SK-N-SH treated with all-trans-retinoic acid at 6 μM for 48 hours (cell line): ENCODE results near the gene DGKZ.

Experiments
- ATAC-seq: fragments of 200-7000 bp; cut with Tn5 transposase; 3 replicates; pipeline ENCODE4 v1.9.1; 2020; ENCODE audit warnings: mild to moderate bottlenecking, moderate library complexity
- ARNTL ChIP-seq: fragments of 450-650 bp; formaldehyde crosslinking; IDR thresholded peaks from 2 replicates; pipeline ENCODE4 v1.5.0; 2020; ENCODE audit warnings: low read depth, mild to moderate bottlenecking, moderate library complexity, borderline replicate concordance
- CSDC2 ChIP-seq: fragments of 250-450 bp; sonication (Bioruptor Pico); IDR thresholded peaks from 2 replicates; pipeline ENCODE4 v1.5.0; 2020; ENCODE audit warnings: mild to moderate bottlenecking, moderate library complexity
- GLIS3 ChIP-seq: fragments of 250-450 bp; sonication (Bioruptor Pico); IDR thresholded peaks from 2 replicates; pipeline ENCODE4 v1.5.0; 2020; ENCODE audit warnings: mild to moderate bottlenecking, moderate library complexity
- ISL1 ChIP-seq: fragments of 250-450 bp; sonication (Bioruptor Pico); IDR thresholded peaks from 2 replicates; pipeline ENCODE4 v2.1.2; 2022; ENCODE audit warnings: mild to moderate bottlenecking, moderate library complexity
- PPARA ChIP-seq: fragments of 250-450 bp; sonication (Bioruptor Pico); IDR thresholded peaks from 2 replicates; pipeline ENCODE4 v1.5.0; 2020; ENCODE audit warnings: mild to moderate bottlenecking, borderline replicate concordance
- RARB ChIP-seq: fragments of 250-450 bp; sonication (Bioruptor Pico); IDR thresholded peaks from 2 replicates; pipeline ENCODE4 v1.8.0; 2021; ENCODE audit warnings: mild to moderate bottlenecking, moderate library complexity
- SNAI2 ChIP-seq: fragments of 250-450 bp; sonication (Bioruptor Pico); IDR thresholded peaks from 2 replicates; pipeline ENCODE4 v1.5.0; 2020; ENCODE audit warnings: mild to moderate bottlenecking, moderate library complexity
- TCF4 ChIP-seq: fragments of 250-450 bp; sonication (Bioruptor Pico); IDR thresholded peaks from 2 replicates; pipeline ENCODE4 v1.8.0; 2021; ENCODE audit warnings: mild to moderate bottlenecking, moderate library complexity, borderline replicate concordance
- TOX ChIP-seq: fragments of 250-450 bp; sonication (Bioruptor Pico); IDR thresholded peaks from 2 replicates; pipeline ENCODE4 v1.8.0; 2021; ENCODE audit warnings: mild to moderate bottlenecking, moderate library complexity, borderline replicate concordance
- ZC3H10 ChIP-seq: fragments of 250-450 bp; sonication (Bioruptor Pico); IDR thresholded peaks from 2 replicates; pipeline ENCODE4 v1.5.1; 2021; ENCODE audit warnings: mild to moderate bottlenecking, moderate library complexity
- ZFP30 ChIP-seq: fragments of 450-650 bp; formaldehyde crosslinking; IDR thresholded peaks from 2 replicates; pipeline ENCODE4 v1.5.0; 2022; ENCODE audit warnings: mild to moderate bottlenecking, moderate library complexity
- ZNF565 ChIP-seq: fragments of 450-650 bp; formaldehyde crosslinking; conservative IDR thresholded peaks from 2 replicates; pipeline ENCODE4 v1.5.0; 2020; ENCODE audit warnings: low read depth, mild to moderate bottlenecking, moderate library complexity
- ZNF70 ChIP-seq: fragments of 450-650 bp; formaldehyde crosslinking; IDR thresholded peaks from 2 replicates; pipeline ENCODE4 v1.5.0; 2020; ENCODE audit warnings: mild to moderate bottlenecking, moderate library complexity
- TF ChIP-seq, protein P1 (sequence below): fragments of 250-450 bp; sonication (Bioruptor Pico); IDR thresholded peaks from 2 replicates; pipeline ENCODE4 v1.5.1; 2021; ENCODE audit warnings: mild to moderate bottlenecking, moderate library complexity
- TF ChIP-seq, protein P2 (sequence below): fragments of 250-450 bp; sonication (Bioruptor Pico); IDR thresholded peaks from 2 replicates; pipeline ENCODE4 v1.5.0; 2020; ENCODE audit warnings: mild to moderate bottlenecking, moderate library complexity
- TF ChIP-seq, protein P3 (sequence below): fragments of 250-450 bp; sonication (Bioruptor Pico); IDR thresholded peaks from 2 replicates; pipeline ENCODE4 v1.5.1; 2020; ENCODE audit warnings: low read depth, mild to moderate bottlenecking, moderate library complexity
- TF ChIP-seq, protein P4 (sequence below): fragments of 250-450 bp; sonication (Bioruptor Pico); IDR thresholded peaks from 2 replicates; pipeline ENCODE4 v1.8.0; 2020; ENCODE audit warnings: mild to moderate bottlenecking, moderate library complexity, borderline replicate concordance
- TF ChIP-seq, protein P5 (sequence below): fragments of 250-450 bp; sonication (Bioruptor Pico); IDR thresholded peaks from 2 replicates; pipeline ENCODE4 v1.8.0; 2021; ENCODE audit warnings: low read depth, mild to moderate bottlenecking, moderate library complexity, borderline replicate concordance

DGKZ gene

DNA sequence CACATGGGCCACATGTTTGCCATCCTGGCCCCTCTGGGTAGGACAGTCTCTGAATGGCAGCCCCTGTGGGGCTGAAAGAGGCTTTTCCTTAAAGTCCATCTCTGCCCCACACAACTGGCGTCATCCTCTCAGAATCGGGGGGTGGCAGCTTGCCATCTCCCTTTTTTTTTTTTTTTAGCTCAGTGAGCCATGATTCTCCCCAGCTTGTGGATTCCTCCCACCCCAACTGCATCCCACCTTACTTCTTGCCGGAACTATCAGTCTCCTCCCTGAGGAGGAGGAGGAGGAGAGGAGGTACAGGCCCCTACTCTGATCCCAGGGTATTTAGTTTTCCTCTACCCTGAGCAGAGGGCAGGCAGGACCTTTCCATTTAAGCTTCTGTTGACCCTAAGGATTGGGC is 3.4 kb downstream of the DGKZ start:
- TF ChIP-seq, protein P1, sequence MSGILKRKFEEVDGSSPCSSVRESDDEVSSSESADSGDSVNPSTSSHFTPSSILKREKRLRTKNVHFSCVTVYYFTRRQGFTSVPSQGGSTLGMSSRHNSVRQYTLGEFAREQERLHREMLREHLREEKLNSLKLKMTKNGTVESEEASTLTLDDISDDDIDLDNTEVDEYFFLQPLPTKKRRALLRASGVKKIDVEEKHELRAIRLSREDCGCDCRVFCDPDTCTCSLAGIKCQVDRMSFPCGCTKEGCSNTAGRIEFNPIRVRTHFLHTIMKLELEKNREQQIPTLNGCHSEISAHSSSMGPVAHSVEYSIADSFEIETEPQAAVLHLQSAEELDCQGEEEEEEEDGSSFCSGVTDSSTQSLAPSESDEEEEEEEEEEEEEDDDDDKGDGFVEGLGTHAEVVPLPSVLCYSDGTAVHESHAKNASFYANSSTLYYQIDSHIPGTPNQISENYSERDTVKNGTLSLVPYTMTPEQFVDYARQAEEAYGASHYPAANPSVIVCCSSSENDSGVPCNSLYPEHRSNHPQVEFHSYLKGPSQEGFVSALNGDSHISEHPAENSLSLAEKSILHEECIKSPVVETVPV (CRISPR knock-in tag): no peak
- TF ChIP-seq ISL1 (CRISPR knock-in tag): no peak
- TF ChIP-seq ZNF70 (CRISPR knock-in tag): no peak
- TF ChIP-seq ZFP30 (CRISPR knock-in tag): no peak
- no peak for TF ChIP-seq RARB (CRISPR knock-in tag)
- TF ChIP-seq, protein P2, sequence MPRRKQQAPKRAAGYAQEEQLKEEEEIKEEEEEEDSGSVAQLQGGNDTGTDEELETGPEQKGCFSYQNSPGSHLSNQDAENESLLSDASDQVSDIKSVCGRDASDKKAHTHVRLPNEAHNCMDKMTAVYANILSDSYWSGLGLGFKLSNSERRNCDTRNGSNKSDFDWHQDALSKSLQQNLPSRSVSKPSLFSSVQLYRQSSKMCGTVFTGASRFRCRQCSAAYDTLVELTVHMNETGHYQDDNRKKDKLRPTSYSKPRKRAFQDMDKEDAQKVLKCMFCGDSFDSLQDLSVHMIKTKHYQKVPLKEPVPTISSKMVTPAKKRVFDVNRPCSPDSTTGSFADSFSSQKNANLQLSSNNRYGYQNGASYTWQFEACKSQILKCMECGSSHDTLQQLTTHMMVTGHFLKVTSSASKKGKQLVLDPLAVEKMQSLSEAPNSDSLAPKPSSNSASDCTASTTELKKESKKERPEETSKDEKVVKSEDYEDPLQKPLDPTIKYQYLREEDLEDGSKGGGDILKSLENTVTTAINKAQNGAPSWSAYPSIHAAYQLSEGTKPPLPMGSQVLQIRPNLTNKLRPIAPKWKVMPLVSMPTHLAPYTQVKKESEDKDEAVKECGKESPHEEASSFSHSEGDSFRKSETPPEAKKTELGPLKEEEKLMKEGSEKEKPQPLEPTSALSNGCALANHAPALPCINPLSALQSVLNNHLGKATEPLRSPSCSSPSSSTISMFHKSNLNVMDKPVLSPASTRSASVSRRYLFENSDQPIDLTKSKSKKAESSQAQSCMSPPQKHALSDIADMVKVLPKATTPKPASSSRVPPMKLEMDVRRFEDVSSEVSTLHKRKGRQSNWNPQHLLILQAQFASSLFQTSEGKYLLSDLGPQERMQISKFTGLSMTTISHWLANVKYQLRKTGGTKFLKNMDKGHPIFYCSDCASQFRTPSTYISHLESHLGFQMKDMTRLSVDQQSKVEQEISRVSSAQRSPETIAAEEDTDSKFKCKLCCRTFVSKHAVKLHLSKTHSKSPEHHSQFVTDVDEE (CRISPR knock-in tag): no peak
- TF ChIP-seq ZNF565 (CRISPR knock-in tag): no peak
- TF ChIP-seq, protein P3, sequence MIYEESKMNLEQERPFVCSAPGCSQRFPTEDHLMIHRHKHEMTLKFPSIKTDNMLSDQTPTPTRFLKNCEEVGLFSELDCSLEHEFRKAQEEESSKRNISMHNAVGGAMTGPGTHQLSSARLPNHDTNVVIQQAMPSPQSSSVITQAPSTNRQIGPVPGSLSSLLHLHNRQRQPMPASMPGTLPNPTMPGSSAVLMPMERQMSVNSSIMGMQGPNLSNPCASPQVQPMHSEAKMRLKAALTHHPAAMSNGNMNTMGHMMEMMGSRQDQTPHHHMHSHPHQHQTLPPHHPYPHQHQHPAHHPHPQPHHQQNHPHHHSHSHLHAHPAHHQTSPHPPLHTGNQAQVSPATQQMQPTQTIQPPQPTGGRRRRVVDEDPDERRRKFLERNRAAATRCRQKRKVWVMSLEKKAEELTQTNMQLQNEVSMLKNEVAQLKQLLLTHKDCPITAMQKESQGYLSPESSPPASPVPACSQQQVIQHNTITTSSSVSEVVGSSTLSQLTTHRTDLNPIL (CRISPR knock-in tag): no peak
- TF ChIP-seq CSDC2 (CRISPR knock-in tag): no peak
- ATAC-seq: no peak

DNA sequence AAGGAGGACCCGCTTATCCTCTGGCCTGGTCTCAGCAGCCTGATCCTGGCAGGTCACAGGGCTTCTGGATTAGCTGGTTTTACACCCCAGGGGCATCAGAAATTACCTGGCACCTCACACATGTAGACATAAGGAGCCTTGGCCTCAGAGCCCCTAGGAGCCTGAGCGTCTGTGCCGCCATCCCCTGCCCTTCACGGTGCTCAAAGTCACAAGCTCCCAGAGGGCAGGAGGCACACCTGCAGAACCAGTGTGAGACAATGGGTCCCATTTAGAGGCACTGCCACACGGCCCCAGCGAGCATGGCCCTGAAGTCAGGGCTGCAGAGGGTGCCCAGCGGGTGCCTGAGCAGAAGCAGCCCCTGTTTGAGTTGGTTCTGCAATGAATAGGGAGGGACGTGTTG is 3.9 kb downstream of the DGKZ start:
- no peak for ATAC-seq
- TF ChIP-seq ZNF565 (CRISPR knock-in tag) (no peak), CSDC2 (CRISPR knock-in tag) (no peak), ISL1 (CRISPR knock-in tag) (no peak), TCF4 (CRISPR knock-in tag) (no peak), RARB (CRISPR knock-in tag) (no peak), GLIS3 (no peak), PPARA (CRISPR knock-in tag) (no peak), TOX (CRISPR knock-in tag) (no peak), ZC3H10 (no peak), ZNF70 (CRISPR knock-in tag) (no peak), SNAI2 (CRISPR knock-in tag) (no peak), ZFP30 (CRISPR knock-in tag) (no peak), ARNTL (CRISPR knock-in tag) (no peak)
- TF ChIP-seq, protein P4, sequence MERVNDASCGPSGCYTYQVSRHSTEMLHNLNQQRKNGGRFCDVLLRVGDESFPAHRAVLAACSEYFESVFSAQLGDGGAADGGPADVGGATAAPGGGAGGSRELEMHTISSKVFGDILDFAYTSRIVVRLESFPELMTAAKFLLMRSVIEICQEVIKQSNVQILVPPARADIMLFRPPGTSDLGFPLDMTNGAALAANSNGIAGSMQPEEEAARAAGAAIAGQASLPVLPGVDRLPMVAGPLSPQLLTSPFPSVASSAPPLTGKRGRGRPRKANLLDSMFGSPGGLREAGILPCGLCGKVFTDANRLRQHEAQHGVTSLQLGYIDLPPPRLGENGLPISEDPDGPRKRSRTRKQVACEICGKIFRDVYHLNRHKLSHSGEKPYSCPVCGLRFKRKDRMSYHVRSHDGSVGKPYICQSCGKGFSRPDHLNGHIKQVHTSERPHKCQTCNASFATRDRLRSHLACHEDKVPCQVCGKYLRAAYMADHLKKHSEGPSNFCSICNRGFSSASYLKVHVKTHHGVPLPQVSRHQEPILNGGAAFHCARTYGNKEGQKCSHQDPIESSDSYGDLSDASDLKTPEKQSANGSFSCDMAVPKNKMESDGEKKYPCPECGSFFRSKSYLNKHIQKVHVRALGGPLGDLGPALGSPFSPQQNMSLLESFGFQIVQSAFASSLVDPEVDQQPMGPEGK: no peak
- TF ChIP-seq, protein P3 (CRISPR knock-in tag): no peak
- TF ChIP-seq, protein P5, sequence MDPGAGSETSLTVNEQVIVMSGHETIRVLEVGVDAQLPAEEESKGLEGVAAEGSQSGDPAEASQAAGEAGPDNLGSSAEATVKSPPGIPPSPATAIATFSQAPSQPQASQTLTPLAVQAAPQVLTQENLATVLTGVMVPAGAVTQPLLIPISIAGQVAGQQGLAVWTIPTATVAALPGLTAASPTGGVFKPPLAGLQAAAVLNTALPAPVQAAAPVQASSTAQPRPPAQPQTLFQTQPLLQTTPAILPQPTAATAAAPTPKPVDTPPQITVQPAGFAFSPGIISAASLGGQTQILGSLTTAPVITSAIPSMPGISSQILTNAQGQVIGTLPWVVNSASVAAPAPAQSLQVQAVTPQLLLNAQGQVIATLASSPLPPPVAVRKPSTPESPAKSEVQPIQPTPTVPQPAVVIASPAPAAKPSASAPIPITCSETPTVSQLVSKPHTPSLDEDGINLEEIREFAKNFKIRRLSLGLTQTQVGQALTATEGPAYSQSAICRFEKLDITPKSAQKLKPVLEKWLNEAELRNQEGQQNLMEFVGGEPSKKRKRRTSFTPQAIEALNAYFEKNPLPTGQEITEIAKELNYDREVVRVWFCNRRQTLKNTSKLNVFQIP (CRISPR knock-in tag): no peak
- TF ChIP-seq, protein P1 (CRISPR knock-in tag): no peak
